Aorta (tissue), 5 donors: Measurements from ENCODE around the gene MEF2C. TPM values are rescaled to one million over a fixed set of nuclear protein-coding genes. Genes with fewer than 3 reads are reported as not detected.

Source experiments
- ATAC-seq: fragments of 200-7000 bp; cut with Tn5 transposase; one replicate; pipeline ENCODE4 v1.9.1; 2022; ENCODE audit warnings: moderate library complexity; ENCODE audit not compliant: low FRiP score
- DNase-seq, 2 donors: peaks; one replicate each; pipeline ENCODE4 v3.0.0-alpha.2; 2020
- H3K27ac ChIP-seq, 2 donors: one replicate each; pipeline ENCODE4 v1.5.1; 2013; ENCODE audit warnings: low read length in 2 of 2, mild to moderate bottlenecking in 2 of 2, moderate library complexity in 2 of 2, control low read depth in 1 of 2, inconsistent platforms in 1 of 2, low read depth in 1 of 2
- H3K27me3 ChIP-seq, 2 donors: one replicate each; pipeline ENCODE4 v1.6.1; 2013; ENCODE audit warnings: control low read depth in 1 of 2, low read length in 1 of 2, mild to moderate bottlenecking in 1 of 2, moderate library complexity in 1 of 2; ENCODE audit not compliant: insufficient read depth in 2 of 2, control insufficient read depth in 1 of 2
- H3K36me3 ChIP-seq, 2 donors: one replicate each; pipeline ENCODE4 v1.6.1; 2013; ENCODE audit warnings: control low read depth in 1 of 2, low read length in 1 of 2, mild to moderate bottlenecking in 1 of 2; ENCODE audit not compliant: insufficient read depth in 2 of 2, control insufficient read depth in 1 of 2
- H3K4me1 ChIP-seq, 2 donors: one replicate each; pipeline ENCODE4 v1.6.1; 2013; ENCODE audit warnings: low read length in 2 of 2, control low read depth in 1 of 2, mild to moderate bottlenecking in 1 of 2, moderate library complexity in 1 of 2; ENCODE audit not compliant: insufficient read depth in 2 of 2, control insufficient read depth in 1 of 2
- H3K4me3 ChIP-seq, 2 donors: one replicate each; pipeline ENCODE4 v1.5.1; 2013; ENCODE audit warnings: low read length in 2 of 2, control low read depth in 1 of 2, mild to moderate bottlenecking in 1 of 2
- H3K9me3 ChIP-seq: one replicate; pipeline ENCODE4 v1.6.1; 2013; ENCODE audit warnings: mild to moderate bottlenecking, low read length; ENCODE audit not compliant: control insufficient read depth
- WGBS, 2 donors: extraction: QIAGEN DNeasy Blood & Tissue Kit; methylation state at CpG; one replicate each; pipeline ENCODE4 v1.1.7; 2013; 5-methylcytosine and 5-hydroxymethylcytosine counted together
- intact Hi-C, 2 donors: fragments of 100-400 bp; cut with DNase I; formaldehyde crosslinking; loops; one replicate each; pipeline versions ENCODE4 v1.14.2 to v1.15.0; 2022
- polyA plus RNA-seq, 2 donors: library from polyadenylated mRNA; stranded (reverse); fragments of 200-250 nt; gene quantifications; one replicate each; pipeline ENCODE4 v1.2.3, GENCODE V29; 2013
- total RNA-seq, 2 donors: library from RNA; stranded (reverse); fragmentation: NEBNext Ultra II Directional; extraction: Animal tissue kit (Norgen Biotek cat#: 25700); gene quantifications; one replicate each; pipeline ENCODE4 v1.2.1, GENCODE V29; 2021
- donor health status: healthy with polysubstance abuse.
- donor health status: Bipolar disorder and iron deficiency.
- donor health status: DM: no; HTN: no; CAD: no.
- donor health status: DM: no; HTN: no; CAD: no.
- donor health status: DM: yes; HTN: yes; CAD: no.

Gene MEF2C
- total and polyA plus RNA-seq, 4 donors = 22.0 to 186 (median 80.3) TPM

DNA sequence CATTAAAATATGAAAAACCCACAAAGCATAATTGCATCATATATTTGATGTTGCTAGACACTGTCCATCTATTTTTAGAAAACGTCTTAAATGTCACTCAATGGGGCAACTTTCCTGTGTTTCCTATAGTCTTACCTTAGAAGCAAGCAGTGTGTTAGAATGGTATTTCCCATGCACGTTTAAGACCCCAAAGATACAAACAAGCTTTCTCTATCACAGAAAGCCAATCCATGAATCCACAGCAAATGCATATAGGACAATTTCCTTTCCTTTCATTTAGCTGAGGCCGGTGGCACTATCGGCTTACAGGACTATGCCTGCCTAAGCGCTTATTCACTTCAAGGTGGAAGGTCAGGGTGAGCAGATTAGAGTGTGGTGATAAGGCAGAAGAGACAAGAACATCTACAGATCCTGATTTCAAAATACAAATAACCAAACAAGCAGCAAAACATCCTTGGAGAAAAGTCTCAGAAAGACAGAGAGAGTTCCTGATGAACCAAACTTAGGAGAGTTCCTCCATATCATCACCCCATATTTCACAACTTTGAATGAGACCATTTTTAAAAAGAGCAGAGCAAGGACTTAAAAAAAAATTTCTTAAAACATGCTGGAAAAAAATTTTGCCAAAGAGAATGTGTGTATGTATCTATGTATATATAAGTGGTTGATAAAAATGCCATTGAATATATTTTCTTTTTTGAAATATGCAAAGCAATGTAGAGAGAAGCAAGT, 57.2 kb downstream of the MEF2C start:
- Histone ChIP-seq H3K9me3 (no peaks in the 10 kb centered on the region), H3K27me3 (no peaks in the 10 kb centered on the region), H3K4me1 (peaks cover 3 to 6% of the 10 kb centered on the region in 2 donors), H3K4me3 (peak overlapping the region in 1 of 2 donors; percentile 41), H3K36me3 (no peaks in the 10 kb centered on the region), H3K27ac (peak overlapping the region; percentile 92 to 96)
- intact Hi-C loops = loop anchor here (5.0 kb wide), 3 partner anchors 38 to 93 kb away; no protein-coding TSS in a partner anchor
- 29 to 38% methylated on average over 5 of the region's 5 CpGs for WGBS, 2 donors
- no peak for ATAC-seq
- DNase-seq = no peak

DNA sequence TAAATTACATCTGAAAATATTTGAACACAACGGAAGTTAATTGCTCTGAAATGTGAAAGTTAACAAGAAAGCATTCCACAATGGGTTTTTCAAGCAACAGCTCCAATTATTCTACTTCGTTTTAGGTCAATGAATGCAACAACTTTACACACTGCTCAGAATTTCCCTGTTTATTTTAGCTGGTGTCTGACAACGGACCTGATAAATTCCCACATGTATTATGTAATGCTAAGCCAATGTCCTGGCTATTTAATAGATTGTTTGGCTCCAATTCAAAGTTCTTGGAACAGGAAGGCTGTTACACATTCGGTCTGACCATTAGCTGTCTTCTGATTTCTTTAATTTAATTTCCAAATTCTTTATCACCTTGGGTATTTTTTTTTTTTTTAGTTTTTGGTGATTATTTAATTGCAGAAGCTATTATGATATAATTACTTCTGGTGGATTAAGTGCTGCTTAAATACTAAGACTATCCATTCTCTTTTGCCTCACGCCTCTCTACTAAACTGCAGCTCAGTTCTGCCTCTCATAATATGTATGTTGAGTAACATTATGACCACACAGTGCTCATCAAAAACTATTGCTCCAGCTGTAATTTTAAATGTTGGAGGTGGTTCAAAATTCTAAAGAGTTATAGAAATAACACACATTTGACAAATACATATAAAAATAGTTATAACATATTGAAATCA, 57.9 kb downstream of the MEF2C start:
- Histone ChIP-seq H3K4me1 (peaks cover 3% of the 10 kb centered on the region in 2 donors), H3K36me3 (no peaks in the 10 kb centered on the region), H3K4me3 (peak overlapping the region in 1 of 2 donors; percentile 26), H3K27me3 (no peaks in the 10 kb centered on the region), H3K27ac (peak overlapping the region in 1 of 2 donors; percentile 96), H3K9me3 (no peaks in the 10 kb centered on the region)
- DNase-seq (no peak), ATAC-seq (peak; percentile 21)
- WGBS, 2 donors = 17 to 18% methylated on average over 5 of the region's 5 CpGs
- intact Hi-C loops = loop anchor here (5.0 kb wide), 3 partner anchors 38 to 93 kb away; no protein-coding TSS in a partner anchor

GRCh38 chr5:88824141-88824540, 58.8 kb downstream of the MEF2C start:
- Histone ChIP-seq H3K27ac (no peak overlapping the region), H3K36me3 (no peaks in the 10 kb centered on the region), H3K9me3 (no peaks in the 10 kb centered on the region), H3K4me3 (no peak overlapping the region), H3K4me1 (peaks cover 3 to 5% of the 10 kb centered on the region in 2 donors), H3K27me3 (no peaks in the 10 kb centered on the region)
- ATAC-seq = no peak
- WGBS, 2 donors = 35 to 42% methylated on average over 4 of the region's 4 CpGs
- intact Hi-C loops = no loop called here
- DNase-seq = no peak

DNA sequence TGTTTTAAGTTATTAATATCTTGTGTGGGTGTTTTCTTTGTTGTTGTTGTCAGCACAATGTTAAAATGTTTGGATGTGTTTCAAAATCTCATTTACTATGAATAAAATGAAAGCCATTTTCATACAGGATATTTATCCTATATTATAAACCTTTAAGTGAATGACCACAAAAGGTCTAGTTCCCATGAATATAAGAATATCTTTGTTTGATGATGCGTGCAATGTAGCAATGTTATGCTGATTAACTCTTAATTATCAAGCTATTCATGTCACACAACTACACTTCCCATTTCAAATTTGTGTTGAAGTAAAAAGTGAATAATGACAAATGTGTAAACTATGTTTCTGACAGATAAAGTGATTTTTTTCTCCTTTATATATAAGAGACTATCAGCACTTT, 59.8 kb downstream of the MEF2C start:
- Histone ChIP-seq H3K36me3 (no peaks in the 10 kb centered on the region), H3K4me1 (peaks cover 3 to 5% of the 10 kb centered on the region in 2 donors), H3K27ac (no peak overlapping the region), H3K27me3 (no peaks in the 10 kb centered on the region), H3K4me3 (no peak overlapping the region), H3K9me3 (no peaks in the 10 kb centered on the region)
- ATAC-seq = no peak
- DNase-seq = no peak
- WGBS, 2 donors = 85 to 93% methylated on average over 1 of the region's 1 CpG
- intact Hi-C loops = no loop called here

DNA sequence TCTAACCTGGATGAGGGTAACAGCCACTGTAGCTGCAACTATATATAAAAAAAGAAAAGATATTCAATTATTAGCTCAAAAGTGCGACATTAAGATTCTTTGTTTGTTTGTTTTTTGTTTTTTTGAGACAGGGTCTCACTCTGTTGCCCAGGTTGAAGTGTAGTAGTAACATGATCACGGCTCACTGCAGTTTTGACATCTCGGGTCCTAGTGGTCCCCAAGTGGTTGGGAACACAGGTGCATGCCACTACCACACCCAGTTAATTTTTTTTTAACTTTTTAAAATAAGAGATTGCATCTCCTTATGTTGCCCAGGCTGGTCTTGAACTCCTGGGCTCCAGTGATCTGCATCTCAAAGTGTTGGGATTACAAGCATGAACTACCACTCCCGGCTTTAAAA, 61.8 kb downstream of the MEF2C start:
- Histone ChIP-seq H3K36me3 (no peaks in the 10 kb centered on the region), H3K4me3 (no peak overlapping the region), H3K9me3 (no peaks in the 10 kb centered on the region), H3K4me1 (peaks cover 3 to 5% of the 10 kb centered on the region in 2 donors), H3K27me3 (no peaks in the 10 kb centered on the region), H3K27ac (no peak overlapping the region)
- DNase-seq = no peak
- 91 to 95% methylated on average over 4 of the region's 4 CpGs for WGBS, 2 donors
- intact Hi-C loops = no loop called here
- no peak for ATAC-seq

GRCh38 chr5:88820581-88820980, 62.4 kb downstream of the MEF2C start:
- ATAC-seq (no peak), DNase-seq (no peak)
- Histone ChIP-seq H3K9me3 (no peaks in the 10 kb centered on the region), H3K27me3 (no peaks in the 10 kb centered on the region), H3K36me3 (no peaks in the 10 kb centered on the region), H3K4me1 (peaks cover 2 to 3% of the 10 kb centered on the region in 2 donors), H3K27ac (no peak overlapping the region), H3K4me3 (no peak overlapping the region)
- intact Hi-C loops = no loop called here
- 80 to 85% methylated on average over 2 of the region's 2 CpGs for WGBS, 2 donors

DNA sequence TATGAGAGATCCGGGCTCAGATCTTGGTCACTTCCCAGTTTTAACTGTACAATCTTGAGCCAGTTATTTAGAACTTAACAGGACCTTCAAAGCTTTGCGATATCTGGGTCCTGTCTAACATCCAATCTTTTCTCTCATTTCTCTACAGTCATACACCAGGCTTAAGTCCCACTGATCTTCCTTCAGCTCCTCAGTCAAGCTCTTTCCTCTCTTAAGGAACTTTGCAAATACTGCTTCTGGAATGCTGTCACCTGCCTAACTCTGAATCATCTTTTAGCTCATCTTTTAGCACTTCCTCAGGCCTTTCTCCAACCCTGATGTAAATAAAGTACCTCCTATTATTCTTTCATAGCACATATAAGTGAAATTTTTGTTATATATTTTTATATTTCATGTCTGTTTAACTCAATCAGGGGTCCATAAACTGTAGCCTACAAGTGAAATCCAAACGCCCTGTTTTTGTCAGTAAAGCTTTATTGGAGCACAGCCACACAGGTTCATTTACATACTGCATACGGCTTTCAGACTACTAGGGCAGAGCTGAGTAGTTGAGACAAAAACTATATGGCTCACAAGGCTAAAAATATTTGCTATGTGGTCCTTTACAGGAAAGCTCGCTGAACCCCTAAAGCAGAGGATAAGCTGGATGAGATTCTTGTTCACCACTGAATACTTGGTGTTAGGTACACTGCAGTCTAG, 63.5 kb downstream of the MEF2C start:
- 62 to 69% methylated on average over 5 of the region's 5 CpGs for WGBS, 2 donors
- ATAC-seq (no peak), DNase-seq (no peak)
- Histone ChIP-seq H3K9me3 (no peaks in the 10 kb centered on the region), H3K4me3 (no peak overlapping the region), H3K27ac (no peak overlapping the region), H3K27me3 (no peaks in the 10 kb centered on the region), H3K4me1 (peaks cover 2 to 8% of the 10 kb centered on the region in 2 donors), H3K36me3 (no peaks in the 10 kb centered on the region)
- intact Hi-C loops = no loop called here

- Histone ChIP-seq H3K27me3 (no peaks in the 10 kb centered on the region), H3K9me3 (no peaks in the 10 kb centered on the region), H3K4me3 (no peak overlapping the region), H3K27ac (no peak overlapping the region), H3K4me1 (peaks cover 3 to 11% of the 10 kb centered on the region in 2 donors), H3K36me3 (no peaks in the 10 kb centered on the region)
- WGBS, 2 donors = 27 to 42% methylated on average over 4 of the region's 4 CpGs
- DNase-seq = no peak
- intact Hi-C loops = no loop called here
- ATAC-seq = no peak
These were observed 64.7 kb downstream of the MEF2C start for GRCh38 chr5:88818296-88818695.
